ENCODE measurements around the gene DAP3.

- TF ChIP-seq CTCF (IDR thresholded peaks at IDR 0.05) (no peak), EZH2 (IDR thresholded peaks at IDR 0.05; ENCODE audit: borderline replicate concordance, insufficient read depth, low read depth, low read length, poor library complexity, severe bottlenecking) (no peak)
These were observed 5.3 kb downstream of the DAP3 start for GRCh38 chr1:155694167-155694566.
